ENCODE measurements around the gene IL17REL.

IL17REL gene

DNA sequence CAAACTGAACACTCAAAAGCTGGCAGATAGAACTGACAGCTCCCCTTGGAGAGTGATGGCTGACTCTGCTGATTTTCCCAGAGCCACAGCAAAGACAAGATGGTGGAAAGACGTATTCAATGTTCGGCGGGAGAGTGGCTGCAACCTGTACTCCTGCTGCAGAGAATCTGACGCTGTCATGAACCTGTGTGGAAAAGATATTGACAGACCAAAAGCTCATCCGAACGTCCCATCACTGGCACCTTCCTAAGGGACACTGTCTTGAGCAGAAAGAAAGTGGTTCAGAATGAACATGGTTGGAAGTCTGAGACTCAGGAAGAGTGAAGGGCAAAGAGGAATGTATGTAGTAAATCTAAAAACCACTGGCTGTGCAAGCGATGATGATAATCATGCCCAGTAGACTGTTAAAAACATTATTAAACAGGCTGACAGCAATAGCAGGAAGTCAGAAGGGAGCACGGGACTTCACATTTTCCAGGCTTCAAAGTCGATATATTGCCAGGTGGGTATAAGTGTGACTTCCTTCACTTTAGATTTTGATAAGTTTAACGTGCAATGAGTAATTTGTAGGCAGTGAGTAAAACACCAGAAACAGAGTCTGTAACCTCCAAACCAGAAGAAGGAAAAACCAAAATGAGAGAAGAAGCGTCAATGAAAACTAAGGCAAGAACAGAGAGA, 6.2 kb upstream of the IL17REL start:
- TF ChIP-seq FOXP2 (optimal IDR thresholded peaks at IDR 0.05; ENCODE audit: borderline replicate concordance, extremely low read depth, extremely low read length, insufficient read depth), result no peak
- TF ChIP-seq, protein P1, sequence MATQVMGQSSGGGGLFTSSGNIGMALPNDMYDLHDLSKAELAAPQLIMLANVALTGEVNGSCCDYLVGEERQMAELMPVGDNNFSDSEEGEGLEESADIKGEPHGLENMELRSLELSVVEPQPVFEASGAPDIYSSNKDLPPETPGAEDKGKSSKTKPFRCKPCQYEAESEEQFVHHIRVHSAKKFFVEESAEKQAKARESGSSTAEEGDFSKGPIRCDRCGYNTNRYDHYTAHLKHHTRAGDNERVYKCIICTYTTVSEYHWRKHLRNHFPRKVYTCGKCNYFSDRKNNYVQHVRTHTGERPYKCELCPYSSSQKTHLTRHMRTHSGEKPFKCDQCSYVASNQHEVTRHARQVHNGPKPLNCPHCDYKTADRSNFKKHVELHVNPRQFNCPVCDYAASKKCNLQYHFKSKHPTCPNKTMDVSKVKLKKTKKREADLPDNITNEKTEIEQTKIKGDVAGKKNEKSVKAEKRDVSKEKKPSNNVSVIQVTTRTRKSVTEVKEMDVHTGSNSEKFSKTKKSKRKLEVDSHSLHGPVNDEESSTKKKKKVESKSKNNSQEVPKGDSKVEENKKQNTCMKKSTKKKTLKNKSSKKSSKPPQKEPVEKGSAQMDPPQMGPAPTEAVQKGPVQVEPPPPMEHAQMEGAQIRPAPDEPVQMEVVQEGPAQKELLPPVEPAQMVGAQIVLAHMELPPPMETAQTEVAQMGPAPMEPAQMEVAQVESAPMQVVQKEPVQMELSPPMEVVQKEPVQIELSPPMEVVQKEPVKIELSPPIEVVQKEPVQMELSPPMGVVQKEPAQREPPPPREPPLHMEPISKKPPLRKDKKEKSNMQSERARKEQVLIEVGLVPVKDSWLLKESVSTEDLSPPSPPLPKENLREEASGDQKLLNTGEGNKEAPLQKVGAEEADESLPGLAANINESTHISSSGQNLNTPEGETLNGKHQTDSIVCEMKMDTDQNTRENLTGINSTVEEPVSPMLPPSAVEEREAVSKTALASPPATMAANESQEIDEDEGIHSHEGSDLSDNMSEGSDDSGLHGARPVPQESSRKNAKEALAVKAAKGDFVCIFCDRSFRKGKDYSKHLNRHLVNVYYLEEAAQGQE (IDR thresholded peaks at IDR 0.05; ENCODE audit: insufficient read depth in 1 of 2, low read depth in 2 of 2, low read length in 2 of 2), result no peak
- TF ChIP-seq TAF1 (IDR thresholded peaks at IDR 0.05; ENCODE audit: borderline replicate concordance, insufficient read depth, low read length), result no peak
- TF ChIP-seq SIN3A (IDR thresholded peaks at IDR 0.05; ENCODE audit: borderline replicate concordance, insufficient read depth, low read length), result no peak
- TF ChIP-seq POLR2AphosphoS5 (IDR thresholded peaks at IDR 0.05; ENCODE audit: low read depth, low read length), result no peak

DNA sequence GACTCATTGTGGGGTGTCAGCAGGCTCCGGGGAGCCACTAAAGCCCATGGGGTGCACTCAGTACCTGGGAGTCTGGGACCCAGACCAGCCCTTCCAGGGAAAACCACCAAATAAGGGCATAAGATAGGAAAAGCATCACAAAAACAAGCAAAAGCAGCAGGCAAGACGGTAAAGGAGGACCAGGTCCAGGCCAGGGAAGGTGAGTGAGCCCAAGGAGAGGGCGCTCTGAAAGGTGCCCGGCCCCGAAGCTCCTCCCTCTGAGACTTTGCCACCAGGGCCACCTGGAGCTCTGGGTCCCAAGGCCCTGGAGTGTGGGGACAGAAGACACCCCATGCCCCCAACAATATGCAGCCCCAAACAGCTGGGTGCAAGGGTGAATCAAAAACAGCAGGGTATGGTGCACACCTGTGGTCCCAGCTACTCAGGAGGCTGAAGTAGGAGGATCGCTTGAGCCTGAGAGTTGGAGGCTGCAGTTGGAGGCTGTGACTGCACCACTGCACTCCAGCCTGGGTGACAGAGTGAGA, 5.2 kb upstream of the IL17REL start:
- TF ChIP-seq, protein P1 (IDR thresholded peaks at IDR 0.05; ENCODE audit: insufficient read depth in 1 of 2, low read depth in 2 of 2, low read length in 2 of 2), result no peak
- no peak for TF ChIP-seq TAF1 (IDR thresholded peaks at IDR 0.05; ENCODE audit: borderline replicate concordance, insufficient read depth, low read length)
- TF ChIP-seq SIN3A (IDR thresholded peaks at IDR 0.05; ENCODE audit: borderline replicate concordance, insufficient read depth, low read length), result no peak
- no peak for TF ChIP-seq POLR2AphosphoS5 (IDR thresholded peaks at IDR 0.05; ENCODE audit: low read depth, low read length)
- no peak for TF ChIP-seq FOXP2 (optimal IDR thresholded peaks at IDR 0.05; ENCODE audit: borderline replicate concordance, extremely low read depth, extremely low read length, insufficient read depth)

GRCh38 chr22:50016988-50017700, 4.6 kb upstream of the IL17REL start:
- no peak for TF ChIP-seq TAF1 (IDR thresholded peaks at IDR 0.05; ENCODE audit: borderline replicate concordance, insufficient read depth, low read length)
- no peak for TF ChIP-seq POLR2AphosphoS5 (IDR thresholded peaks at IDR 0.05; ENCODE audit: low read depth, low read length)
- no peak for TF ChIP-seq SIN3A (IDR thresholded peaks at IDR 0.05; ENCODE audit: borderline replicate concordance, insufficient read depth, low read length)
- no peak for TF ChIP-seq FOXP2 (optimal IDR thresholded peaks at IDR 0.05; ENCODE audit: borderline replicate concordance, extremely low read depth, extremely low read length, insufficient read depth)
- TF ChIP-seq, protein P1 (IDR thresholded peaks at IDR 0.05; ENCODE audit: insufficient read depth in 1 of 2, low read depth in 2 of 2, low read length in 2 of 2), result no peak

DNA sequence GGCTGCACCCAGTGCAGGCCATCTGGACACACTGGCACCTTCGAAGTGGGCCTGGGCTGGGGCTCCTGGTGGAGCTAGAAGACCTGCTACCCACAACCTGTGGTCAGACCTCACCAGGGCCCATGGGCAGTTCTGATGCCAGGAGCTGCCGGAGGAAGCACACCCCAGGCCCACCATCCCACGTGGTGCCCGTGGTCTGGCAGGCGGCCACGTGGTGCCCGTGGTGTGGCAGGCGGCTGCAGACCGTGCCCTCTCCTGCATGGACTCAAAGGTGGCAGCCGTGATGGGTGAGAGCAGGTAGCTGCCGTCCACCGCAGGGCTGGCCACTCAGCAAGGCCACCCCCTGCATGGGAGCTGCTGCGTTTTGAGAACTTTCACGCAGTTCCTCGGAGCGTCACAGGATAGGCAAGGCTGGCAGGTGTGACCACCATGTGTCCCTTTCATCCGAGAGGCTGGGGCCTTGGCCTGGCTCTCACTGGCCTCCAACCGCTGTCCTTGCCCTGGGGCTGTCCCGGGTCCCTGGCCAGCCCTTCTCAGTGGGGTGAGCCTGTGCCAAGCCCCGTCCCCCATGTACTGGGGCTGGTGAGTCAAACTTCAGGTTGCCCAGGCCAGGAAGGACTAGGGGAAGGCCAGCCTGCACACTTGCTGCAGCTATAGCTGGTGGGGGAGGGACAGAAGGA, 3.9 kb upstream of the IL17REL start:
- no peak for TF ChIP-seq SIN3A (IDR thresholded peaks at IDR 0.05; ENCODE audit: borderline replicate concordance, insufficient read depth, low read length)
- TF ChIP-seq, protein P1 (IDR thresholded peaks at IDR 0.05; ENCODE audit: insufficient read depth in 1 of 2, low read depth in 2 of 2, low read length in 2 of 2), result no peak
- TF ChIP-seq TAF1 (IDR thresholded peaks at IDR 0.05; ENCODE audit: borderline replicate concordance, insufficient read depth, low read length), result no peak
- TF ChIP-seq FOXP2 (optimal IDR thresholded peaks at IDR 0.05; ENCODE audit: borderline replicate concordance, extremely low read depth, extremely low read length, insufficient read depth), result no peak
- no peak for TF ChIP-seq POLR2AphosphoS5 (IDR thresholded peaks at IDR 0.05; ENCODE audit: low read depth, low read length)

Data from PFSK-1 (cell line).